Neuron (in vitro differentiated cells): Measurements from ENCODE around the gene TSPAN31.
"Not testable (repeated sequence)": the region's sequence is repeated elsewhere in the genome, so short reads cannot be mapped to it uniquely, and the experiment has no call there.

Source experiments
- H2AFZ ChIP-seq: one replicate; pipeline ENCODE4 v1.6.1; 2013; ENCODE audit warnings: low read depth, mild to moderate bottlenecking, inconsistent platforms, low read length, moderate library complexity
- H3K27me3 ChIP-seq: one replicate; pipeline ENCODE4 v1.6.1; 2013; ENCODE audit warnings: low read length; ENCODE audit not compliant: insufficient read depth
- H3K36me3 ChIP-seq: one replicate; pipeline ENCODE4 v1.6.1; 2013; ENCODE audit warnings: low read length; ENCODE audit not compliant: insufficient read depth
- H3K4me1 ChIP-seq: one replicate; pipeline ENCODE4 v1.6.1; 2013; ENCODE audit warnings: low read length; ENCODE audit not compliant: insufficient read depth
- H3K4me3 ChIP-seq: 2 replicates; pipeline ENCODE4 v1.5.1; 2013; ENCODE audit warnings: mild to moderate bottlenecking, low read length, moderate library complexity
- H3K9me3 ChIP-seq: one replicate; pipeline ENCODE4 v1.6.1; 2013; ENCODE audit warnings: low read length

The TSPAN31 gene

DNA sequence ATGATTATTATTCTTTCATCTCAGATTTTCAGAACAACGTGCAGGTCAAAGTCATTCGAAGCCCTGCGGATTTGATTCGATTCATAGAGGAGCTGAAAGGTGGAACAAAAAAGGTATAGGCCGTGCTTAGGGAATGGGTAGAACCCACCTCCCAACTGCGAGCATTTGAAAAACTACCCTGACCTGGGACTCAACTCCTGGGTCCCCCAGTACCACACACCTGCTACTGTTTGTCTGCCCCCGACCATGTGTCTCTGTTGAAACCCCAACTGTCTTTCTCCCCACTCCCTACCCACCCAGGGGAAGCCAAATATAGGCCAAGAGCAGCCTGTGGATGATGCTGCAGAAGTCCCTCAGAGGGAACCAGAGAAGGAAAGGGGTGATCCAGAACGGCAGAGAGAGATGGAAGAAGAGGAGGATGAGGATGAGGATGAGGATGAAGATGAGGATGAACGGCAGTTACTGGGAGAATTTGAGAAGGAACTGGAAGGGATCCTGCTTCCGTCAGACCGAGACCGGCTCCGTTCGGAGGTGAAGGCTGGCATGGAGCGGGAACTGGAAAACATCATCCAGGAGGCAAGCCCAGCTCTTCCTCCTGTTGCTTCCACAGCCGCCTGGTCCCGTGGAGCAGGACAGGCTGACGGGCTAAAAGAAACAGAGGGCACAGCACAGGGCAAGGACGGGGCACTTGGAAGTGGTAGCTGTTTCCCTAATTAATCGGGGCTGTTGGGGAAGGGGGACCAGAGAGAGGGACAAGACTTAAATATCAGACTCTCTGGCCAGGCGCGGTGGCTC, 26.8 kb upstream of the TSPAN31 start:
- H3K4me3 ChIP-seq = no peak overlapping the region
- no peaks in the 10 kb centered on the region for H3K4me1 ChIP-seq
- no peaks in the 10 kb centered on the region for H3K27me3 ChIP-seq
- peaks cover 57% of the 10 kb centered on the region for H3K36me3 ChIP-seq
- no peaks in the 10 kb centered on the region for H3K9me3 ChIP-seq
- H2AFZ ChIP-seq = no peak overlapping the region

DNA sequence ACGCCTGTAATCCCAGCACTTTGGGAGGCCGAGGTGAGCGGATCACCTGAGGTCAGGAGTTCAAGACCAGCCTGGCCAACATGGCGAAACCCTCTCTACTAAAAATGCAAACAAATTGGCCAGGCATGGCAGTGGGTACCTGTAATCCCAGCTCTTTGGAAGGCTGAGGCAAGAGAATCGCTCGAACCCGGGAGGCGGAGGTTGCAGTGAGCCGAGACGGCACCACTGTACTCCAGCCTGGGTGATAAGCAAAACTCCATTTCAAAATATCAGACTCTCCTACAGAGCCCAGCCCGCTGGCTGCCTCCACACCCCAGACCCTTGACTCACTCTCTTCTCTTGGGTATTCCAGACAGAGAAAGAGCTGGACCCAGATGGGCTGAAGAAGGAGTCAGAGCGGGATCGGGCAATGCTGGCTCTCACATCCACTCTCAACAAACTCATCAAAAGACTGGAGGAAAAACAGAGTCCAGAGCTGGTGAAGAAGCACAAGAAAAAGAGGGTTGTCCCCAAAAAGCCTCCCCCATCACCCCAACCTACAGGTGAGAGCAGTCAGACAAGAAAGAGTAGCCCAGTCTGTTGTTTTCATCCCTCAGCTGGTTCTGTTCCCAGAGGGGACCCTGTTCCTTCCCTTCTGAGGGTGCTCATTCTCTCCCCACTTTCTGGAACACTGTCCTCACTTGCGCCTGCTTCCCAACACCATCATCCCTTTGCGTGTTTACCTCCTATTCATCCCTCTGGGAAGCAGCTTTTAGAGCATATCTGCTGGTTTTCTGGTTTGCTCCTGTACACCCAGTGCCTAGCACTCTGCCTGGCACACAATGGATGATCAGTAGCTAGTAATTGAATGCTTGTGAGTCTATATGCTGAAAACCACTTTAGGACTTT, 26.0 kb upstream of the TSPAN31 start:
- H3K27me3 ChIP-seq = no peaks in the 10 kb centered on the region
- H3K36me3 ChIP-seq = peaks cover 57% of the 10 kb centered on the region
- no peak overlapping the region for H3K4me3 ChIP-seq
- H3K9me3 ChIP-seq = no peaks in the 10 kb centered on the region
- H3K4me1 ChIP-seq = no peaks in the 10 kb centered on the region
- H2AFZ ChIP-seq = no peak overlapping the region

DNA sequence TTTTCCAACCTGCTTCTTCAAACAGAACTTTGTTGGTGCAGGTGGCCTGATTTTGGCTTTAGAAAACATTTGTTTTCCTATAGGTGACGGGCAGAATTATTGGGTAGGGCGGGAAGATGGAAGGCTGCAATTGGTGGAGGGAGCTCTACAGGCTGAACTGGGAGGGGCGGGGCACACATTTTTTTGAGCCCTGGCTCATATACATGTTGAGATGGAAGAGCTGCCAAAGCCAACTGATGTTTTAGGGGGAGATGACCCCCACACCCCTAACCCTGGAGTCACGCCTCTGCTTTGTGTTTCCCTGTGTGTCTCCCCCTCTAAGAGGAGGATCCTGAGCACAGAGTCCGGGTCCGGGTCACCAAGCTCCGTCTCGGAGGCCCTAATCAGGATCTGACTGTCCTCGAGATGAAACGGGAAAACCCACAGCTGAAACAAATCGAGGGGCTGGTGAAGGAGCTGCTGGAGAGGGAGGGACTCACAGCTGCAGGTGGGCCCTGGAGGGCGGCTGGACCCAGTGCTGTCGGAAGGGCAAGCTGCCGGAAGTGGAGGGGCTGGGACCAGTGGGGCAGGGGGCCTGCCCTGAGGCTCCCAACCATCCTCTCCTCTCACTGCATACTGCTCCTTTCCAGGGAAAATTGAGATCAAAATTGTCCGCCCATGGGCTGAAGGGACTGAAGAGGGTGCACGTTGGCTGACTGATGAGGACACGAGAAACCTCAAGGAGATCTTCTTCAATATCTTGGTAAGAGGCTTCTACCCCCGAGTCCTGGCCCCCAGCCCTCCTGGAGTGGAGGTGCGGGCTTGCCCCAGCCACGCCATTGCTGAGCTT, 24.8 kb upstream of the TSPAN31 start:
- Histone ChIP-seq H3K4me3 (no peak overlapping the region), H3K9me3 (no peaks in the 10 kb centered on the region), H2AFZ (no peak overlapping the region), H3K36me3 (peaks cover 57% of the 10 kb centered on the region), H3K4me1 (no peaks in the 10 kb centered on the region), H3K27me3 (no peaks in the 10 kb centered on the region)

DNA sequence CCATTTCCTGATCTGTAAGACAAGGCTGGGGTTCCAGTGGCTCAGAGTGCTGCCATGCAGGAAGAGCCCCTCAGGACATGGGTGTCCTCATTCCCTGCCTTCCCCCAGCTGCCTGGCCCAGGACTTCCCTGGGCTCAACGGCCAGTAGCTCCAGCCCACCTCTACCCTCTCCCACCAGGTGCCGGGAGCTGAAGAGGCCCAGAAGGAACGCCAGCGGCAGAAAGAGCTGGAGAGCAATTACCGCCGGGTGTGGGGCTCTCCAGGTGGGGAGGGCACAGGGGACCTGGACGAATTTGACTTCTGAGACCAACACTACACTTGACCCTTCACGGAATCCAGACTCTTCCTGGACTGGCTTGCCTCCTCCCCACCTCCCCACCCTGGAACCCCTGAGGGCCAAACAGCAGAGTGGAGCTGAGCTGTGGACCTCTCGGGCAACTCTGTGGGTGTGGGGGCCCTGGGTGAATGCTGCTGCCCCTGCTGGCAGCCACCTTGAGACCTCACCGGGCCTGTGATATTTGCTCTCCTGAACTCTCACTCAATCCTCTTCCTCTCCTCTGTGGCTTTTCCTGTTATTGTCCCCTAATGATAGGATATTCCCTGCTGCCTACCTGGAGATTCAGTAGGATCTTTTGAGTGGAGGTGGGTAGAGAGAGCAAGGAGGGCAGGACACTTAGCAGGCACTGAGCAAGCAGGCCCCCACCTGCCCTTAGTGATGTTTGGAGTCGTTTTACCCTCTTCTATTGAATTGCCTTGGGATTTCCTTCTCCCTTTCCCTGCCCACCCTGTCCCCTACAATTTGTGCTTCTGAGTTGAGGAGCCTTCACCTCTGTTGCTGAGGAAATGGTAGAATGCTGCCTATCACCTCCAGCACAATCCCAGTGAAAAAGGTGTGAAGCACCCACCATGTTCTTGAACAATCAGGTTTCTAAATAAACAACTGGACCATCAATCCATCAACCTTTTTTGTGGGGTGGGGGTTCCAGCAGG, 23.9 kb upstream of the TSPAN31 start:
- H3K36me3 ChIP-seq = peaks cover 57% of the 10 kb centered on the region
- no peaks in the 10 kb centered on the region for H3K27me3 ChIP-seq
- H2AFZ ChIP-seq = no peak overlapping the region
- no peaks in the 10 kb centered on the region for H3K9me3 ChIP-seq
- no peak overlapping the region for H3K4me3 ChIP-seq
- no peaks in the 10 kb centered on the region for H3K4me1 ChIP-seq

DNA sequence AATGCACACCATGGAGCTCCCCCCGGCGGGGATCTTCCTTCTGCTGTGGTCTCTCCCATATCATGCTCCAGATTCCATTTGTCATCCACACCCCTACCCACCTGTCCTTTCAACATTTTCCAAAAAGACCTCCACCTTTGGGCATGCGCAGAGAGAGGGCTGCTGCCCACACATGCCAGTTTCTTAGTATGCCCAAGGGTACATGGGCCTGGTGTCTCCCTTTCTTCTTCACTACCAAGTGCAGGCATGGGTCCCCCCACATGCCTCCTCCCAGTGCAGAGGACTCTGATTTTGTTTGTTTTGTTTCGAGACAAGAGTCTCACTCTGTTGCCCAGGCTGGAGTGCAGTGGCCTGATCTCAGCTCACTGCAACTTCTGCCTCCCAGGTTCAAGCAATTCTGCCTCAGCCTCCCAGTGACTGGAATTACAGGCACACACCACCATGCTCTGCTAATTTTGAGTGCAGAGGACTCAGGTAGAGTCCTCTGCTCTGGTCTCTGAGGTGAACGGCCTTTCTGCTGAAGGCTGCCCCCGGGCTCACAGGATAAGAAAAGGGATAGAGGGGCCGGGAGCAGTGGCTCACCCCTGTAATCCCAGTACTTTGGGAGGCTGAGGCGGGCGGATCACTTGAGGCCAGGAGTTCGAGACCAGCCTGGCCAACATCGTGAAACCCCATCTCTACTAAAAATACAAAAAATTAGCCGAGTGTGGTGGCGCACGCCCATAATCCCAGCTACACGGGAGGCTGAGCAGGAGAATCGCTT, 22.8 kb upstream of the TSPAN31 start:
- H3K4me1 ChIP-seq, H2AFZ ChIP-seq, H3K27me3 ChIP-seq, H3K9me3 ChIP-seq, H3K4me3 ChIP-seq: not testable (repeated sequence)
- peaks cover 52% of the 10 kb centered on the region for H3K36me3 ChIP-seq

DNA sequence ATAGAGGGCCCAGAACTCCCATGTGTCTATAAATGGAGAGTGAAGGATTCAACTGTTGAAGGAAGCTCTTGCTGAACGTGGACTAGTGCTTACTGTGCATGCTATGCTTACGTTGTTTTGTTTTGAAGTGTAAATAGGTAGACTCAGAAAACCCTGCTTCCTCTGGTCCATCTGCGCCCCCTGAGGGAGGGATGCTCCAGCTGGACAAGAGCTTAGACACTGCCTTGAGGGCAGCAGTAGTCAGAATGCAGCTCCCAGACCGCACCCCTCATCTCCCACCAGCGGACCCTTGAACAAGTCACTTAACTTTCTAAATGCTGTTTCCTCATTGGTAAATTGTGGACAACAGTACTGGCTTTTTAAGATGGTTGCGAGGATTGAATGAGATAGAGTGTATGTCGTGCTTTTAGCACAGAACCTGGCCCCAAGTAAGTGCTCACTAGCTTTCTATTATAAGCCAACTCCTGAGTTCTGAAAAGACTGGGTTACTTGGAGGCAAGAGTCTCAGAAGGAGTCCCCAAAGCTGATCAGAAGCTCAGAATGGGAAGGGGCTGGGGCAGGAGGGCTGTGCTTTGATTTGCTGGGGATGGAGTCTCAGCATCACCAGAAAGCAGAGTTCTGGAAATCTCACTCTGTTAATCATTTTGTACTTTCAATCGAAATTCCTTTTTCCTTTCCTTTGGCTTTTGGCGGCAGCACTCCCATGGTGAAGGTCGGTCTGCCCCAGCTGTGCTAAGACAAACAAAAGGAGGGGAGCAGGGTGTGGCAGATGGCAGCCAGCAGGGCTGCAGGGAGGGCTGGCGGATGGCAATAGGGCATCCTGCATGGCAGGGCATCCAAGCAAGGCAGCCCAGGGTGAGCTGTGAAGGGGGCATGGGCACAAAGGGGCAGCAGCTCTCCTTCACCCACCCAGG, 21.9 kb upstream of the TSPAN31 start:
- no peak overlapping the region for H3K4me3 ChIP-seq
- no peaks in the 10 kb centered on the region for H3K4me1 ChIP-seq
- H3K36me3 ChIP-seq = peaks cover 46% of the 10 kb centered on the region
- H3K27me3 ChIP-seq = no peaks in the 10 kb centered on the region
- peaks cover 3% of the 10 kb centered on the region for H3K9me3 ChIP-seq
- H2AFZ ChIP-seq = no peak overlapping the region

DNA sequence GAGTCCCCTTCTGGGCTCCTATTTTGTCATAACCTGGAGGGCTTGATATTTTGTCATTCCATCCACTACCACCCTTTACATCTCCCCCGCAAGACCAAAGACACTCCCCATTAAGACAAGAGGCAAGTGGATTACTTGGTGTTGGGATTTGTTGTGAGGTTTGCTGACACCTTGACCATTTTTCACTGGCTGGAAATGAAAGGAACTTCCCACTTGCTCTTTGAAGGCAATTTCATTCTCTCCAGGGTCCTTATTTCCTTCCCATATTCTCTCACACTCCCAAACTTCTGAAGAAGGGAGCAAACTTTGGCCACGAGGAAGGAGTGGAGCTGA, 21.2 kb upstream of the TSPAN31 start:
- H3K4me3 ChIP-seq = no peak overlapping the region
- H3K27me3 ChIP-seq = no peaks in the 10 kb centered on the region
- peaks cover 3% of the 10 kb centered on the region for H3K9me3 ChIP-seq
- no peak overlapping the region for H2AFZ ChIP-seq
- H3K36me3 ChIP-seq = peaks cover 41% of the 10 kb centered on the region
- H3K4me1 ChIP-seq = no peaks in the 10 kb centered on the region

DNA sequence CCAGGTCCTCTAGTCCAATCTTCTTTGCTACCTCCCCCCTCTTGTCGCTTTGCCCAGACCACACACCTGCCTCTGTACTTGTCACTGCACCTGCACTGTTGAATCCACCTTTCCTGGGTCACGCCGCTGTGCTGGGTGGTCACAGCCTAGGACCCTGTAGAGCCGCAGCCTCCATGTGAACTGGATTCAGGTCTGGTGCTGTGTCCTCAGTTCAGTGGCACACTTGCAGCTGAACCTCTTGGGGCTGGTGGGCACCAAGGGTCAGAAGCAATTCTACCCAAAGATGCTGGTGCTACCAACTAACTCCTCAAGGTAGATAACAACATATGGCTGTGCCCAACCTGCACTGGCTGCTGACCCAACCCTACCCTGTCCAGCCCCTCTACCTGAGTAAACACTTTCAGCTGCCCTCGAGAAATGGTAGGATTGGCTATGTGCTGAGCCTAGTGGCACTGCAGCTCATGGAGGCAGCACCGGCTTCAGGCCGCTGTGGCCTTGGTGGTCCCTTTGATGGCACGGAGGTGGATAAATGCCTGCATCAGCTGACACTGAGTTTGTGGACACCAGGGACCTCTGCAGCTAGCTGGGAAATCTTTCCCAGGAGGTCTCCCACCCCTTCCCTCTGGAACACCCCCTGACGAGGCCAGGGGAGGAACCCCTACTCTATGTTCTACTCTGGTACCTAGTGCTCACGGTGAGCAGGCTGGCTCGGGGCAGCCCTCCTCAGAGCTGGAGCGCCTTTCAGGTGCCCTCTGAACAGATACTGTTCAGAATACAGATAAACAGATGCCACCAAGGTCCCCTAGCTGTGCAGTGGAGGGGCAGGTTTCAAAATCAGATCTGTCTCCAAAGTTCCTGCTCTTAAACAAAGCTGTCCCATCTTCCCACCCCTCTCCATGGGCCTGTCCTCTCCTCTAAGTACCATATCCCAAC, 20.6 kb upstream of the TSPAN31 start:
- Histone ChIP-seq H3K27me3 (no peaks in the 10 kb centered on the region), H3K4me1 (no peaks in the 10 kb centered on the region), H3K4me3 (no peak overlapping the region), H2AFZ (no peak overlapping the region), H3K36me3 (peaks cover 36% of the 10 kb centered on the region), H3K9me3 (peaks cover 3% of the 10 kb centered on the region)

DNA sequence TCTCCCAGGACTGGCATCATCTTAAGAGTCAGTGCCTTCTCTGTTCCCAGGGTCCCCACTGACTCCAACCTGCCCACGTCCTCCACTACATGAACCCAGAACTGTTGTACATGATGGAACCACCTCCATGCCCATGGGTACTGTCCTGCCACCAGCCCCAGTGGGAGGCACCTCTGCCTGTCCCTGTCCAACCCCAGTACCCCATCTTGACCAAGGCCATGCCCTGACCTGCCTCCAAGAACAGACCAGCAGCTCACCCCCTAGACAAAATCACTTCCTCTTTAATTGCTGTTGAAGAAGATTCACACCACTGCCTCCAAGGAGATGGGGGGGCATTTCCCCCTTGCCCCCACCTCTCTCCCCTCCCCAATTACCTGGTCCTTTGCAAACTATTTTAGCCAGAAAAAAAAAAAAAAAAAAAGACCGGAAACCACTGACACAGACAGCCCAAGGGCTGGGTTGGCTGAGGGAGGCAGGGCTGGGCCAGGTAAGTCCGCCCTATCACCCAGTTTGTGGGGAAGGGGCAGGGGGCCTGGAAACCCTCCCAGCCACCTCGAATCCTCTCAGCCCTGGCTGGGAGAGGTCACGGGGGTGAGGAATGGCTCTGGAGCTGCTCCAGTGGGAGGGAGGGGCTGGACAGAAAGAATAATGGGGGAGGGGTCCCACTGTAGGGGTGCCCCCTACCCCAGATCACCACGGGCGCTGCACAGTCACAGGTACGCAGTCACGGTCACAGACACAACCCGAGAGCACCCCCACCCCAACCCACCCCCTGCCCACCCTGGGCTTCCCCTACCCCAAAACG, 19.7 kb upstream of the TSPAN31 start:
- no peak overlapping the region for H2AFZ ChIP-seq
- H3K4me1 ChIP-seq = no peaks in the 10 kb centered on the region
- no peak overlapping the region for H3K4me3 ChIP-seq
- no peaks in the 10 kb centered on the region for H3K27me3 ChIP-seq
- peaks cover 32% of the 10 kb centered on the region for H3K36me3 ChIP-seq
- H3K9me3 ChIP-seq = peaks cover 3% of the 10 kb centered on the region

DNA sequence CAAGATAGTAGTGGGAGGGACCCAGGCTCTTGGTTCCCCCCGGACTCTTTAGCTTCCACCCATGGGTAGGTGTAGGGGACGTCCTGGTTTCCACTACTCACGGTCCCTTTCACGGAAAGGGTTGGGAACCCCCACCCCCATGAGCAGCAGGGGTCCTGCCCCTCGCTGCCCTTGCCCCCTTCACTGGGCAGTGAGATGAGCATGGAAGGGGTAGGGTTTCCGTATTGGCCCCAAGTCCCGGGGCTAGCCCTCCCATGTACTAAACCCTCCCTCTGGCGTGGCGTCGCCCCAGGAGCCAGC, 19.0 kb upstream of the TSPAN31 start:
- Histone ChIP-seq H2AFZ (no peak overlapping the region), H3K4me1 (no peaks in the 10 kb centered on the region), H3K4me3 (no peak overlapping the region), H3K9me3 (peaks cover 3% of the 10 kb centered on the region), H3K27me3 (no peaks in the 10 kb centered on the region), H3K36me3 (peaks cover 29% of the 10 kb centered on the region)
